Osteoblast (primary cell): ENCODE measurements around the gene CEP112. TPM values are rescaled to one million over a fixed set of nuclear protein-coding genes. Genes with fewer than 3 reads are reported as not detected.
"Not testable (repeated sequence)": the region's sequence is repeated elsewhere in the genome, so short reads cannot be mapped to it uniquely, and the experiment has no call there.

Experiments
- DNase-seq: peaks from one replicate; pipeline ENCODE4 v3.0.0; 2011; ENCODE audit warnings: low spot score, mixed read lengths; ENCODE audit not compliant: insufficient read length; ENCODE audit errors: missing footprints
- H2AFZ ChIP-seq: 2 replicates; pipeline ENCODE4 v1.6.0; 2011; ENCODE audit warnings: mild to moderate bottlenecking, low read length
- H3K27ac ChIP-seq: 2 replicates; pipeline ENCODE4 v1.5.1; 2011; ENCODE audit warnings: mild to moderate bottlenecking, low read depth, low read length, moderate library complexity
- H3K27me3 ChIP-seq: 2 replicates; pipeline ENCODE4 v1.6.0; 2012; ENCODE audit warnings: mild to moderate bottlenecking, control low read depth, inconsistent platforms, low read length, moderate library complexity; ENCODE audit not compliant: insufficient read depth
- H3K36me3 ChIP-seq: 2 replicates; pipeline ENCODE4 v1.5.1; 2011; ENCODE audit warnings: mild to moderate bottlenecking, low read length, control low read depth, moderate library complexity; ENCODE audit not compliant: insufficient read depth
- H3K4me1 ChIP-seq: 2 replicates; pipeline ENCODE4 v1.5.1; 2011; ENCODE audit warnings: mild to moderate bottlenecking, low read length, control low read depth, moderate library complexity; ENCODE audit not compliant: insufficient read depth
- H3K4me2 ChIP-seq: 2 replicates; pipeline ENCODE4 v1.6.0; 2011; ENCODE audit warnings: mild to moderate bottlenecking, low read length; ENCODE audit not compliant: insufficient read depth
- H3K4me3 ChIP-seq: fragments of 200-600 bp; sonication (generic); 3 replicates; pipeline ENCODE4 v1.5.1; 2012; ENCODE audit warnings: mild to moderate bottlenecking, low read length, inconsistent platforms; ENCODE audit not compliant: insufficient read depth
- H3K79me2 ChIP-seq: 2 replicates; pipeline ENCODE4 v1.6.0; 2012; ENCODE audit warnings: mild to moderate bottlenecking, low read length, control low read depth, inconsistent platforms; ENCODE audit not compliant: insufficient read depth
- H3K9me3 ChIP-seq: 2 replicates; pipeline ENCODE4 v1.5.1; 2011; ENCODE audit warnings: low read depth, low read length, control low read depth
- H4K20me1 ChIP-seq: 2 replicates; pipeline ENCODE4 v1.6.0; 2012; ENCODE audit warnings: mild to moderate bottlenecking, low read length, control low read depth; ENCODE audit not compliant: insufficient read depth
- CTCF ChIP-seq: IDR thresholded peaks from 2 replicates; pipeline ENCODE4 v1.5.1; 2011; ENCODE audit warnings: mild to moderate bottlenecking, low read depth, low read length, moderate library complexity; ENCODE audit errors: extremely low read depth
- total RNA-seq: library from RNA; depleted of rRNA; stranded (reverse); fragments of >200 nt; gene quantifications from 2 replicates; pipeline ENCODE4 v1.2.3, GENCODE V29; 2012

The CEP112 gene
- total RNA-seq, 1 donor = 8.3 TPM

- no peaks in the 10 kb centered on the region for H4K20me1 ChIP-seq
- no peak for TF ChIP-seq CTCF
- H3K9me3 ChIP-seq = no peaks in the 10 kb centered on the region
- peak; percentile 17 for DNase-seq
- no peak overlapping the region for H3K4me3 ChIP-seq
- no peak overlapping the region for H3K4me2 ChIP-seq
- no peak overlapping the region for H3K27ac ChIP-seq
- H3K27me3 ChIP-seq = no peaks in the 10 kb centered on the region
- H3K4me1 ChIP-seq = no peaks in the 10 kb centered on the region
- no peaks in the 10 kb centered on the region for H3K79me2 ChIP-seq
- no peak overlapping the region for H2AFZ ChIP-seq
- peaks cover under 1% of the 10 kb centered on the region for H3K36me3 ChIP-seq
Observed at GRCh38 chr17:66169839-66170238, 22.1 kb downstream of the CEP112 start.

- H3K4me3 ChIP-seq = no peak overlapping the region
- H3K4me1 ChIP-seq = no peaks in the 10 kb centered on the region
- no peaks in the 10 kb centered on the region for H3K36me3 ChIP-seq
- TF ChIP-seq CTCF = no peak
- no peaks in the 10 kb centered on the region for H4K20me1 ChIP-seq
- H3K27me3 ChIP-seq = no peaks in the 10 kb centered on the region
- H3K9me3 ChIP-seq = no peaks in the 10 kb centered on the region
- no peak overlapping the region for H3K4me2 ChIP-seq
- H2AFZ ChIP-seq = no peak overlapping the region
- DNase-seq = no peak
- H3K79me2 ChIP-seq = no peaks in the 10 kb centered on the region
- no peak overlapping the region for H3K27ac ChIP-seq
Observed at GRCh38 chr17:66167189-66167815, 24.6 kb downstream of the CEP112 start.

- Histone ChIP-seq H3K4me2 (no peak overlapping the region), H3K27ac (no peak overlapping the region), H4K20me1 (no peaks in the 10 kb centered on the region), H3K79me2 (no peaks in the 10 kb centered on the region), H3K9me3 (no peaks in the 10 kb centered on the region), H3K4me3 (no peak overlapping the region), H3K4me1 (no peaks in the 10 kb centered on the region), H2AFZ (no peak overlapping the region), H3K27me3 (no peaks in the 10 kb centered on the region), H3K36me3 (no peaks in the 10 kb centered on the region)
- peak; percentile 71 for TF ChIP-seq CTCF
- DNase-seq = peak; percentile 69
Observed at GRCh38 chr17:66165537-66166123, 26.3 kb downstream of the CEP112 start.

DNA sequence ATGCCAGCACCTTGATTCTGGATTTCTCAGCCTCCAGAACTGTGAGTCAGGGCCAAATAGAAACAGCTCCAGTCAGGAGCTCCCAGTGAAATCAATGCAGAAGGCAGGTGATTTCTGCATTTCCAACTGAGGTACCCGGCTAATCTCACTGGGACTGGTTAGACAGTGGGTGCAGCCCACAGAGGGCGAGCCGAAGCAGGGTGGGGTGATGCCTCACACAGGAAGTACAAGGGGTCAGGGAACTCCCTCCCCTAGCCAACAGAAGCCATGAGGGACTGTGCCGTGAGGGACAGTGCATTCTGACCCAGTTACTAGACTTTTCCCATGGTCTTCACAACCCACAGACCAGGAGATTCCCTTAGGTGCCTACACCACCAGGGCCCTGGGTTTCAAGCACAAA, 36.9 kb downstream of the CEP112 start:
- H3K27ac ChIP-seq, H3K36me3 ChIP-seq, H2AFZ ChIP-seq, H3K9me3 ChIP-seq, H3K79me2 ChIP-seq, H3K4me2 ChIP-seq, H4K20me1 ChIP-seq, H3K27me3 ChIP-seq, H3K4me3 ChIP-seq, DNase-seq, H3K4me1 ChIP-seq: not testable (repeated sequence)
